Lung (tissue), 12 donors: Measurements from ENCODE around the gene GSC. TPM values are rescaled to one million over a fixed set of nuclear protein-coding genes. Genes with fewer than 3 reads are reported as not detected.

Experiments
- ATAC-seq: fragments of 200-7000 bp; cut with Tn5 transposase; one replicate; pipeline ENCODE4 v1.9.1; 2020; ENCODE audit warnings: moderate number of reproducible peaks; ENCODE audit not compliant: insufficient read depth, low FRiP score
- DNase-seq, 3 donors: peaks; one replicate each; pipeline ENCODE4 v3.0.0-alpha.2; 2013 to 2017
- H3K27ac ChIP-seq, 2 donors: one replicate each; pipeline ENCODE4 v1.5.1; 2013; ENCODE audit warnings: mild to moderate bottlenecking in 2 of 2, moderate library complexity in 2 of 2, control low read depth in 1 of 2, inconsistent platforms in 1 of 2, low read depth in 1 of 2, low read length in 1 of 2
- H3K27me3 ChIP-seq, 3 donors: one replicate each; pipeline ENCODE4 v1.5.1; 2013; ENCODE audit warnings: low read length in 2 of 3; ENCODE audit not compliant: control insufficient read depth in 3 of 3, insufficient read depth in 3 of 3
- H3K36me3 ChIP-seq, 4 donors: one replicate each; pipeline ENCODE4 v1.5.1; 2013; ENCODE audit warnings: low read length in 4 of 4, mild to moderate bottlenecking in 1 of 4, moderate library complexity in 1 of 4; ENCODE audit not compliant: control insufficient read depth in 4 of 4, insufficient read depth in 4 of 4
- H3K4me1 ChIP-seq, 5 donors: one replicate each; pipeline ENCODE4 v1.5.1; 2013; ENCODE audit warnings: low read length in 5 of 5, mild to moderate bottlenecking in 2 of 5, moderate library complexity in 1 of 5; ENCODE audit not compliant: control insufficient read depth in 5 of 5, insufficient read depth in 5 of 5
- H3K4me3 ChIP-seq: one replicate; pipeline ENCODE4 v1.5.1; 2013; ENCODE audit warnings: mild to moderate bottlenecking, control low read depth, moderate library complexity
- H3K9ac ChIP-seq, 2 donors: one replicate each; pipeline ENCODE4 v1.5.1; 2013; ENCODE audit warnings: low read length in 2 of 2, control low read depth in 1 of 2; ENCODE audit not compliant: insufficient read depth in 1 of 2
- H3K9me3 ChIP-seq, 4 donors: one replicate each; pipeline ENCODE4 v1.5.1; 2013; ENCODE audit warnings: low read length in 3 of 4, mild to moderate bottlenecking in 1 of 4, moderate library complexity in 1 of 4; ENCODE audit not compliant: control insufficient read depth in 4 of 4, insufficient read depth in 3 of 4
- WGBS, 2 donors: extraction: QIAGEN DNeasy Blood & Tissue Kit; methylation state at CpG; one replicate each; pipeline ENCODE4 v1.1.7; 2013; 5-methylcytosine and 5-hydroxymethylcytosine counted together
- polyA plus RNA-seq, 2 donors: library from polyadenylated mRNA; stranded (reverse); fragments of 200-250 nt; gene quantifications; one replicate each; pipeline ENCODE4 v1.2.1, GENCODE V29; 2013
- total RNA-seq, 2 donors: library from RNA; depleted of rRNA in 1 of 2; stranded (reverse); fragments of >200 nt in 1 of 2; gene quantifications; one replicate each; pipeline ENCODE4 v1.2.1, GENCODE V29; 2014 to 2021
- TF ChIP-seq, protein P1 (sequence below): IDR thresholded peaks from 2 replicates; pipeline ENCODE4 v1.5.1; 2012; ENCODE audit warnings: mild to moderate bottlenecking; ENCODE audit errors: control extremely low read depth, extremely low read depth
- donor health status: control.
- donor health status: control.
- donor health status: Bipolar disorder and iron deficiency.
- donor health status: healthy.
- donor health status: DM: yes; HTN: yes; CAD: no.

GSC gene
- total and polyA plus RNA-seq, 4 donors = 0.03 to 0.21 (median 0.08) TPM; not detected in 1

DNA sequence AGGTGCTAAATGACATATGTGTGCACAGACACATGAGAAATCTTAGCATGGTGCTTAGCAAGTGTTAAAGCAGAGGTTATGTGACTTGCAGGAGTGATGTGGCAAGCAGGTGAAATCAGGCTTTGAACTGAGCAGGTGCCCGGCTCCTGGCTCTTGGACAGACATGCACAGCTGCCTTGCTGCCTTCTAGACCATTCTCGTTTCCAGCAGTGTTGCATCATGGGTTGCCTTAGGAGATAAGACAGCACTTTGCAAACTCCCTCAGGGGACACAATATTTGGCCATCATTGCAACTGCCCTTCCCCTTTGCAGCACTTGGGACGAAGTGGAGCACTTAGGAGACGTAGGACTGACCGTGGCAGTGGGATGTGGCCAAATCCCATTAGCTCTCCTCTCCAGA, 17.2 kb upstream of the GSC start:
- Histone ChIP-seq H3K4me1 (no peaks in the 10 kb centered on the region), H3K9me3 (no peaks in the 10 kb centered on the region), H3K4me3 (no peak overlapping the region), H3K36me3 (no peaks in the 10 kb centered on the region), H3K27ac (no peak overlapping the region), H3K9ac (no peak overlapping the region), H3K27me3 (peaks cover 0 to 5% (median 0%) of the 10 kb centered on the region in 3 donors)
- no peak for ATAC-seq
- TF ChIP-seq, protein P1, sequence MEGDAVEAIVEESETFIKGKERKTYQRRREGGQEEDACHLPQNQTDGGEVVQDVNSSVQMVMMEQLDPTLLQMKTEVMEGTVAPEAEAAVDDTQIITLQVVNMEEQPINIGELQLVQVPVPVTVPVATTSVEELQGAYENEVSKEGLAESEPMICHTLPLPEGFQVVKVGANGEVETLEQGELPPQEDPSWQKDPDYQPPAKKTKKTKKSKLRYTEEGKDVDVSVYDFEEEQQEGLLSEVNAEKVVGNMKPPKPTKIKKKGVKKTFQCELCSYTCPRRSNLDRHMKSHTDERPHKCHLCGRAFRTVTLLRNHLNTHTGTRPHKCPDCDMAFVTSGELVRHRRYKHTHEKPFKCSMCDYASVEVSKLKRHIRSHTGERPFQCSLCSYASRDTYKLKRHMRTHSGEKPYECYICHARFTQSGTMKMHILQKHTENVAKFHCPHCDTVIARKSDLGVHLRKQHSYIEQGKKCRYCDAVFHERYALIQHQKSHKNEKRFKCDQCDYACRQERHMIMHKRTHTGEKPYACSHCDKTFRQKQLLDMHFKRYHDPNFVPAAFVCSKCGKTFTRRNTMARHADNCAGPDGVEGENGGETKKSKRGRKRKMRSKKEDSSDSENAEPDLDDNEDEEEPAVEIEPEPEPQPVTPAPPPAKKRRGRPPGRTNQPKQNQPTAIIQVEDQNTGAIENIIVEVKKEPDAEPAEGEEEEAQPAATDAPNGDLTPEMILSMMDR = no peak
- WGBS, 2 donors = 41 to 59% methylated on average over 5 of the region's 5 CpGs
- DNase-seq = no peak

DNA sequence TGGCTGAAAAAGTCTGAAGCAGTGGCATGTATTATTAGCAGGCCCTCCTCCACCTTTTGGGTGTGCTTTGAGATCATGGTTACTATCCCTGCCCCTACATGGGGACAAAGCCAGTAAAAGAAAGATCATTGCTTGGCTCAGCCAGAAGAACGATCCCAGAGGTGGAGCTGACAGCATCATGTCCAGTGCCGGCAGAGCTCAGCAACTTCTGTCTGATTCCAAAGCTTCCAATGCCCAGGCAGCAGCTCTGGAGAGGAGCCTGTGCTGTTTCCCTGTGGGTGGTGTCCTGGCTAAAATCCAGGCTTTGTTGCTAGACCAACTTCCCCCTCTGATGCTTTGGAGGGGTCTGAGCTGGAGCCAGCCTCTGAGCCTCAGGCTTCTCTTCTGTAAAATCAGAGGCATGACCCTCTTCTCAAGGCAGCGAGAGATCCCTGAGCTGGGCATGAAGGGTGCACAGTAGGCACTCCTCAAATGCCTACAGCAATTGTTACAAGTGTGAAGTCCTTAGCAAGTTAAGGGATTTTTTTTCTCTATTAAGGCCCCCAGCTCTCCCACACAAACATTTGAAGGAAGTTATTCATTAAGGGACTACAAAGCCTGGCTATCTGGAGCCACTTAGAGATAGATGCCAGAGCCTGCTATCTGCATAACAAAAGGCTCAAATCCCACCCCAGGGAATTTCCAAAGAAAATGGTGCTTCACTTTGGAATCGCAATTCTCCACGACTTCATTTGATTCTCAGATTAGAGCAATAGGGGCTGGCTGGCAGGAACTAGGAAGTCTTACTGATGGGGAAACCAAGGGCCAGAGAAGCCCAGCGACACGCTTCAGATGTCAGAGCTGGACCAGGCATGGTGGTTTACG, 10.9 kb upstream of the GSC start:
- TF ChIP-seq, protein P1 = no peak
- WGBS, 2 donors = 51 to 61% methylated on average over 8 of the region's 8 CpGs
- no peak for ATAC-seq
- Histone ChIP-seq H3K27me3 (peaks cover 0 to 35% (median 29%) of the 10 kb centered on the region in 3 donors), H3K36me3 (no peaks in the 10 kb centered on the region), H3K9ac (no peak overlapping the region), H3K9me3 (peaks cover 0 to 3% (median 0%) of the 10 kb centered on the region in 4 donors), H3K4me3 (no peak overlapping the region), H3K27ac (no peak overlapping the region), H3K4me1 (no peaks in the 10 kb centered on the region)
- DNase-seq = peak in 1 of 3 donors; percentile 3

DNA sequence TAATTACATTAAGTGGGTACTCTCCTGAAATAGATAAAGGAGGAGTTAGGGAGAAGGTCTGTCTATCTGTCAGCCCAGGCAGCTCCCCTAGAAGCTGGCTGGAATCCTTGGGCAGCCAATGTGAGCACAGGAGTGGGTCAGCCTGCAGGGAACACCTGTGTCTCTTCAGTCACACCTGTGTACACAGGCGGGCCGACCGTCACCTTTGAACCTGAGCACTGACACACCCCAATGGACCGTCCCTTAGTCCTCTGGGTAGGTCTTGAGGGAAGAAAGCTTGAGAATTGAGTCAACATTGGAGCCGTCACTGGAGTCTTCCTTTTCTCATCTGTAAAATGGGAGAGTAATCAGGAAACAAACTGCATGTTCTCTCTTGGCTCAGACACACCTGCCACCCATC, 9.8 kb upstream of the GSC start:
- Histone ChIP-seq H3K27ac (no peak overlapping the region), H3K9me3 (peaks cover 0 to 3% (median 0%) of the 10 kb centered on the region in 4 donors), H3K4me3 (no peak overlapping the region), H3K9ac (no peak overlapping the region), H3K4me1 (no peaks in the 10 kb centered on the region), H3K36me3 (no peaks in the 10 kb centered on the region), H3K27me3 (peaks cover 0 to 44% (median 40%) of the 10 kb centered on the region in 3 donors)
- TF ChIP-seq, protein P1 = no peak
- 86 to 89% methylated on average over 5 of the region's 5 CpGs for WGBS, 2 donors
- DNase-seq (no peak), ATAC-seq (no peak)
